Measurements from ENCODE around the gene FAM237A. TPM values are rescaled to one million over a fixed set of nuclear protein-coding genes. Genes with fewer than 3 reads are reported as not detected.

FAM237A gene
- 0.44 TPM for polyA plus RNA-seq (2013, experiment 1 of 2)
- 1.3 TPM for polyA plus RNA-seq (2013, experiment 2 of 2)

- Histone ChIP-seq H3K4me1 (ENCODE audit: control insufficient read depth, insufficient read depth, low read depth, low read length) (peaks cover 6% of the 10 kb centered on the region), H3K36me3 (ENCODE audit: control insufficient read depth in 1 of 2, insufficient read depth in 2 of 2, low read depth in 1 of 2, low read length in 2 of 2) (no peaks in the 10 kb centered on the region), H3K27ac (ENCODE audit: low read length, poor library complexity, severe bottlenecking) (no peak within 1 kb of the TSS), H3K23ac (ENCODE audit: low read length in 2 of 2) (no peak within 1 kb of the TSS), H2BK12ac (ENCODE audit: low read length in 2 of 2) (no peak within 1 kb of the TSS), H3K79me1 (replicated peaks; ENCODE audit: low read length, poor library complexity, severe bottlenecking) (no peaks in the 10 kb centered on the region), H3K27me3 (ENCODE audit: control insufficient read depth in 1 of 2, insufficient read depth in 1 of 2, low read length in 2 of 2) (peaks cover 22 to 25% of the 10 kb centered on the region in 2 experiments), H2BK5ac (ENCODE audit: low read depth, low read length, poor library complexity, severe bottlenecking) (no peak within 1 kb of the TSS), H3K4me3 (ENCODE audit: insufficient read depth in 1 of 2, low read depth in 1 of 2, low read length in 2 of 2) (no peak within 1 kb of the TSS), H2BK15ac (ENCODE audit: low read depth, poor library complexity, severe bottlenecking) (no peak within 1 kb of the TSS), H3K14ac (ENCODE audit: low read length in 2 of 2) (no peak within 1 kb of the TSS), H3K4me2 (ENCODE audit: low read length, poor library complexity, severe bottlenecking) (no peak within 1 kb of the TSS), H3K4ac (ENCODE audit: low read depth in 1 of 2, low read length in 2 of 2) (no peak within 1 kb of the TSS), H2AK5ac (ENCODE audit: low read length, severe bottlenecking) (no peak within 1 kb of the TSS), H3K9ac (ENCODE audit: low read length) (no peak within 1 kb of the TSS), H2BK120ac (ENCODE audit: low read depth, low read length) (no peak within 1 kb of the TSS), H4K8ac (ENCODE audit: low read length) (no peak within 1 kb of the TSS), H3K18ac (ENCODE audit: low read depth in 1 of 2, low read length in 2 of 2) (no peak within 1 kb of the TSS), H4K91ac (ENCODE audit: low read length) (no peak within 1 kb of the TSS), H2AFZ (ENCODE audit: low read depth, low read length) (no peak within 1 kb of the TSS), H3K9me3 (ENCODE audit: control insufficient read depth, low read length) (peaks cover 8% of the 10 kb centered on the region)
- DNase-seq: peak; percentile 69
- WGBS: 3% methylated on average over 52 of the region's 56 CpGs
Measured at GRCh38 chr2:206642075-206643025, at the start of gene FAM237A. Gene FAM237A (plus strand): TSS chr2:206642487. CDS start chr2:206644237, 1,750 bp downstream.

- no peak overlapping the region for H2AFZ ChIP-seq (ENCODE audit: low read depth, low read length)
- no peak overlapping the region for H4K91ac ChIP-seq (ENCODE audit: low read length)
- H3K27me3 ChIP-seq (ENCODE audit: control insufficient read depth in 1 of 2, insufficient read depth in 1 of 2, low read length in 2 of 2): no peaks in the 10 kb centered on the region
- no peak overlapping the region for H4K8ac ChIP-seq (ENCODE audit: low read length)
- 98% methylated on average over 1 of the region's 3 CpGs for WGBS
- no peak overlapping the region for H2BK120ac ChIP-seq (ENCODE audit: low read depth, low read length)
- no peaks in the 10 kb centered on the region for H3K4me1 ChIP-seq (ENCODE audit: control insufficient read depth, insufficient read depth, low read depth, low read length)
- no peaks in the 10 kb centered on the region for H3K79me1 ChIP-seq (replicated peaks; ENCODE audit: low read length, poor library complexity, severe bottlenecking)
- no peak overlapping the region for H3K27ac ChIP-seq (ENCODE audit: low read length, poor library complexity, severe bottlenecking)
- no peak overlapping the region for H3K14ac ChIP-seq (ENCODE audit: low read length in 2 of 2)
- no peak overlapping the region for H3K23ac ChIP-seq (ENCODE audit: low read length in 2 of 2)
- H3K4ac ChIP-seq (ENCODE audit: low read depth in 1 of 2, low read length in 2 of 2): no peak overlapping the region
- no peak overlapping the region for H3K4me2 ChIP-seq (ENCODE audit: low read length, poor library complexity, severe bottlenecking)
- DNase-seq: no peak
- H2BK12ac ChIP-seq (ENCODE audit: low read length in 2 of 2): no peak overlapping the region
- H3K4me3 ChIP-seq (ENCODE audit: insufficient read depth in 1 of 2, low read depth in 1 of 2, low read length in 2 of 2): no peak overlapping the region
- no peak overlapping the region for H2BK15ac ChIP-seq (ENCODE audit: low read depth, poor library complexity, severe bottlenecking)
- no peak overlapping the region for H2AK5ac ChIP-seq (ENCODE audit: low read length, severe bottlenecking)
- H2BK5ac ChIP-seq (ENCODE audit: low read depth, low read length, poor library complexity, severe bottlenecking): no peak overlapping the region
- H3K9me3 ChIP-seq (ENCODE audit: control insufficient read depth, low read length): no peaks in the 10 kb centered on the region
- H3K9ac ChIP-seq (ENCODE audit: low read length): no peak overlapping the region
- H3K36me3 ChIP-seq (ENCODE audit: control insufficient read depth in 1 of 2, insufficient read depth in 2 of 2, low read depth in 1 of 2, low read length in 2 of 2): no peaks in the 10 kb centered on the region
- H3K18ac ChIP-seq (ENCODE audit: low read depth in 1 of 2, low read length in 2 of 2): no peak overlapping the region
Measured at GRCh38 chr2:206597717-206598218, 44.5 kb upstream of the FAM237A start.

GRCh38 chr2:206603243-206603642 lies 39.0 kb upstream of the FAM237A start:
- Histone ChIP-seq H4K91ac (ENCODE audit: low read length) (no peak overlapping the region), H2BK5ac (ENCODE audit: low read depth, low read length, poor library complexity, severe bottlenecking) (no peak overlapping the region), H2AFZ (ENCODE audit: low read depth, low read length) (no peak overlapping the region), H2AK5ac (ENCODE audit: low read length, severe bottlenecking) (no peak overlapping the region), H3K14ac (ENCODE audit: low read length in 2 of 2) (no peak overlapping the region), H3K36me3 (ENCODE audit: control insufficient read depth in 1 of 2, insufficient read depth in 2 of 2, low read depth in 1 of 2, low read length in 2 of 2) (no peaks in the 10 kb centered on the region), H3K4me2 (ENCODE audit: low read length, poor library complexity, severe bottlenecking) (no peak overlapping the region), H3K18ac (ENCODE audit: low read depth in 1 of 2, low read length in 2 of 2) (no peak overlapping the region), H4K8ac (ENCODE audit: low read length) (no peak overlapping the region), H3K4me1 (ENCODE audit: control insufficient read depth, insufficient read depth, low read depth, low read length) (no peaks in the 10 kb centered on the region), H3K4ac (ENCODE audit: low read depth in 1 of 2, low read length in 2 of 2) (no peak overlapping the region), H3K27ac (ENCODE audit: low read length, poor library complexity, severe bottlenecking) (no peak overlapping the region), H3K4me3 (ENCODE audit: insufficient read depth in 1 of 2, low read depth in 1 of 2, low read length in 2 of 2) (no peak overlapping the region), H2BK12ac (ENCODE audit: low read length in 2 of 2) (no peak overlapping the region), H3K79me1 (replicated peaks; ENCODE audit: low read length, poor library complexity, severe bottlenecking) (no peaks in the 10 kb centered on the region), H3K23ac (ENCODE audit: low read length in 2 of 2) (no peak overlapping the region), H2BK120ac (ENCODE audit: low read depth, low read length) (no peak overlapping the region), H3K27me3 (ENCODE audit: control insufficient read depth in 1 of 2, insufficient read depth in 1 of 2, low read length in 2 of 2) (no peaks in the 10 kb centered on the region), H3K9me3 (ENCODE audit: control insufficient read depth, low read length) (no peaks in the 10 kb centered on the region), H2BK15ac (ENCODE audit: low read depth, poor library complexity, severe bottlenecking) (no peak overlapping the region), H3K9ac (ENCODE audit: low read length) (no peak overlapping the region)
- 91% methylated on average over 1 of the region's 3 CpGs for WGBS
- no peak for DNase-seq

GRCh38 chr2:206610451-206610850 lies 31.8 kb upstream of the FAM237A start:
- Histone ChIP-seq H3K36me3 (ENCODE audit: control insufficient read depth in 1 of 2, insufficient read depth in 2 of 2, low read depth in 1 of 2, low read length in 2 of 2) (no peaks in the 10 kb centered on the region), H4K8ac (ENCODE audit: low read length) (no peak overlapping the region), H3K9ac (ENCODE audit: low read length) (no peak overlapping the region), H3K4me2 (ENCODE audit: low read length, poor library complexity, severe bottlenecking) (no peak overlapping the region), H3K79me1 (replicated peaks; ENCODE audit: low read length, poor library complexity, severe bottlenecking) (no peaks in the 10 kb centered on the region), H3K4me3 (ENCODE audit: insufficient read depth in 1 of 2, low read depth in 1 of 2, low read length in 2 of 2) (no peak overlapping the region), H3K14ac (ENCODE audit: low read length in 2 of 2) (no peak overlapping the region), H2BK120ac (ENCODE audit: low read depth, low read length) (no peak overlapping the region), H2BK15ac (ENCODE audit: low read depth, poor library complexity, severe bottlenecking) (no peak overlapping the region), H4K91ac (ENCODE audit: low read length) (no peak overlapping the region), H2BK12ac (ENCODE audit: low read length in 2 of 2) (no peak overlapping the region), H3K4me1 (ENCODE audit: control insufficient read depth, insufficient read depth, low read depth, low read length) (peaks cover 2% of the 10 kb centered on the region), H3K4ac (ENCODE audit: low read depth in 1 of 2, low read length in 2 of 2) (no peak overlapping the region), H2AFZ (ENCODE audit: low read depth, low read length) (no peak overlapping the region), H3K9me3 (ENCODE audit: control insufficient read depth, low read length) (peaks cover 5% of the 10 kb centered on the region), H3K23ac (ENCODE audit: low read length in 2 of 2) (no peak overlapping the region), H2BK5ac (ENCODE audit: low read depth, low read length, poor library complexity, severe bottlenecking) (no peak overlapping the region), H3K27ac (ENCODE audit: low read length, poor library complexity, severe bottlenecking) (no peak overlapping the region), H3K18ac (ENCODE audit: low read depth in 1 of 2, low read length in 2 of 2) (no peak overlapping the region), H3K27me3 (ENCODE audit: control insufficient read depth in 1 of 2, insufficient read depth in 1 of 2, low read length in 2 of 2) (no peaks in the 10 kb centered on the region), H2AK5ac (ENCODE audit: low read length, severe bottlenecking) (no peak overlapping the region)
- no peak for DNase-seq
- WGBS: 100% methylated on average over 1 of the region's 1 CpG
